Colon (tissue), 2 donors: ENCODE data around the gene HTATSF1.

Experiments used
- FAIRE-seq: peaks from 2 replicates; lab custom pipeline; 2012; peaks lifted over from hg19 to GRCh38; lab: Jason Lieb, UNC
- donor health status: control.
- donor health status: control.

Gene HTATSF1, protein sequence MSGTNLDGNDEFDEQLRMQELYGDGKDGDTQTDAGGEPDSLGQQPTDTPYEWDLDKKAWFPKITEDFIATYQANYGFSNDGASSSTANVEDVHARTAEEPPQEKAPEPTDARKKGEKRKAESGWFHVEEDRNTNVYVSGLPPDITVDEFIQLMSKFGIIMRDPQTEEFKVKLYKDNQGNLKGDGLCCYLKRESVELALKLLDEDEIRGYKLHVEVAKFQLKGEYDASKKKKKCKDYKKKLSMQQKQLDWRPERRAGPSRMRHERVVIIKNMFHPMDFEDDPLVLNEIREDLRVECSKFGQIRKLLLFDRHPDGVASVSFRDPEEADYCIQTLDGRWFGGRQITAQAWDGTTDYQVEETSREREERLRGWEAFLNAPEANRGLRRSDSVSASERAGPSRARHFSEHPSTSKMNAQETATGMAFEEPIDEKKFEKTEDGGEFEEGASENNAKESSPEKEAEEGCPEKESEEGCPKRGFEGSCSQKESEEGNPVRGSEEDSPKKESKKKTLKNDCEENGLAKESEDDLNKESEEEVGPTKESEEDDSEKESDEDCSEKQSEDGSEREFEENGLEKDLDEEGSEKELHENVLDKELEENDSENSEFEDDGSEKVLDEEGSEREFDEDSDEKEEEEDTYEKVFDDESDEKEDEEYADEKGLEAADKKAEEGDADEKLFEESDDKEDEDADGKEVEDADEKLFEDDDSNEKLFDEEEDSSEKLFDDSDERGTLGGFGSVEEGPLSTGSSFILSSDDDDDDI

DNA sequence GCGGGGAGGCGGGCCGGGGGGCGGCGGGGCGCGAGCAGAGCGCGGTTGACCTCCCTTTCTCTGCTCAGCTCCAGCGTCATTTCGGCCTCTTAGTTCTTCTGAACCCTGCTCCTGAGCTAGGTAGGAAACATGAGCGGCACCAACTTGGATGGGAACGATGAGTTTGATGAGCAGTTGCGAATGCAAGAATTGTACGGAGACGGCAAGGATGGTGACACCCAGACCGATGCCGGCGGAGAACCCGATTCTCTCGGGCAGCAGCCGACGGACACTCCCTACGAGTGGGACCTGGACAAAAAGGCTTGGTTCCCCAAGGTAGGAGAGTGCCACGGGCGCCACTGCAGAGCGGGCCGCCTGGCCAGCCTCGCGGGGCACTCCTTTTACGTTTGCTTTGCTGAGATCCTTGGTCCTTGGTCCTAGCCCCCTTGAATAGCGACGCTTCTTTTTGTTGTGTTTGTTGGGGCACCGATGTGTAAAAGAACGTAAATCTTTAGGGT, at the start of gene HTATSF1:
HTATSF1 (plus strand) TSS at position 37 of the 497 bp plus-strand sequence; CDS start at position 130, 93 bp downstream.
- FAIRE-seq: no peak

DNA sequence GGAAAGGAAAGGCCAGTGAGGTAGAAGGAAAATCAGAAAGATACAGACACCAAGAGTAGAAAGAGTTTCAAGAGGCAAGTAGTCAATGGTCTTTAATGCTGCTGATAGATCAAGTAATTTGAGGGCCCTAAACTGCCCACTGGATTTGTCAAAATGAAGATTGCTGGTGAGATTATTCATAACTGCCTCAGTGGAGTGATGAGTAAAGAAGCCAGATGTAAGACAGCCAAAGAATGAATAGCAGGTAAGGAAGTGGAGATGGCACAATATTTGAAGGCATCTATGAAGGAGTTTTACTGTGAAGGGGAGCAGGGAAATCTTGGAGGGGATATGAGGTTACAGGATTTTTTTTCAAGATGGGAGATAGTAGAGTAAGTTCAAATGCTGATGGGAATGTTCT, 49.4 kb upstream of the HTATSF1 start:
- FAIRE-seq: no peak

DNA sequence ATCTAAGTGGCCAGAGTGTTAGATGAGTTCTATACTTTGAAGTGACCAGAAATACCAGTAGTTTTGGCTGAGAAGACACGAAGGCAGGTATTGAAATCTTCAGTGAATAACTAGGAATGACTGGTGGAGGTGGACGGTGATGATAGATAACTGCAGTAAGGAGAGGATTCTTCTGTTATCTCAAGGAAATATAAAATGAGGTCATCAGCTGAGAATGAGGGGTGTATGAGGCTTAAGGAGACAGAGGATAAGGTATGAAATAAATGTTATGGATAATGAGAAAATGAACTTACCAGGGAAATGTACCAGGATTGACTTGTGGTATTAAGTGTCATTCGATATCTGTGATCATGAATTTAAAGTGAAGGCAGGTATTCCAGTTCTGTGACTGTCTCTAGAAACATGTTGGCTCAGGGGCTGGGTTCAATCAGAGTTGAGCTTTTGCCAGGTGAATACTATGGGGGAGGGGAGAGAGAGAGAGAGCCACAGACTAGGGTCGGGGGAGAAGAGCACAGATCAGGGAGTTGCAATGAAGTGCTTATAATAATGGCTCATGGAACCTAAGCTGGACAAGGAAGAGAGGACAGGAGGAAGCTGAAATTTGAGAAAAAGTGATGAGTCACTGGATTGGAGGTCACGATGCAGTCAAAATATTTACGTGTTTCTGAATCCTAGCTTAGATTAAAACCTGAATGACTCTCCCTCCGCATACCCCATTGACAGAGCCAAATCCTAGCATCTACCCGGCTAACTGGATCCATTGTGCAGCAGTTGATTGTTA, 47.2 kb upstream of the HTATSF1 start:
- no peak for FAIRE-seq

DNA sequence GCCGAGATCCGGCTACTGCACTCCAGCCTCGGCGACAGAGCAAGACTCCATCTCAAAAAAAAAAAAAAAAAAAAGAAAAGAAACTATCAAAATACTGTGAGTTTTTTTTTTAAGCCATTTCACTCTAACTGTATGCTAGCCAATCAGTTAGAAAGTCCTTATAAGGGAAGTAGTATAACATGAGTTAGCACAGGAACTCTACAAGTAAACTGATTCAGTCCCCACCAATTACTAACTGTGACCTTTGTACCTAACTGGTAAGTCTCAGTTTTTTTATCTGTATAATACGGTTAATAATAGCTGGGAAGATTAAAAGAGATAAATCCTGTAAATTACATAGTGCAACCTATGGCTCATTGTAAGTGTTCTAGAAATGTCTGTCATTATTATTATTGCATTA, 44.8 kb upstream of the HTATSF1 start:
- no peak for FAIRE-seq

DNA sequence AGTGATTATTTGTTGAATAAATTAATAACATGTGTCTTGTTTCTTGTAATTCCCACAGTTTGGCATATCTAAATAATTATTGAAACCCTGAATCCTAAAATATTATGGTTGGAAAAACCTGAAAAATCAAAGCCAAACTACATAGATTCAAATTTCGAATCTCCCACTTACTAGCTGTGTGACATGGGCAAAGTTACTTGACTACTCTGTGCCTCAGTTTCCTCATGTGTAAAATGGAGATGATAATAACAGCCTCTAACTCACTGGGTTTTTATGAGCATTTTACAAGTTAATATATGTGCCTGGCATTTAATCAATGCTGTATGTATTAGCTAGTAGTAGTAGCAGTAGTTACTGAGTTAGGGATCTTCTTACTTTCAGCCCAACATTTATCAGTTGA, 44.3 kb upstream of the HTATSF1 start:
- FAIRE-seq: no peak

DNA sequence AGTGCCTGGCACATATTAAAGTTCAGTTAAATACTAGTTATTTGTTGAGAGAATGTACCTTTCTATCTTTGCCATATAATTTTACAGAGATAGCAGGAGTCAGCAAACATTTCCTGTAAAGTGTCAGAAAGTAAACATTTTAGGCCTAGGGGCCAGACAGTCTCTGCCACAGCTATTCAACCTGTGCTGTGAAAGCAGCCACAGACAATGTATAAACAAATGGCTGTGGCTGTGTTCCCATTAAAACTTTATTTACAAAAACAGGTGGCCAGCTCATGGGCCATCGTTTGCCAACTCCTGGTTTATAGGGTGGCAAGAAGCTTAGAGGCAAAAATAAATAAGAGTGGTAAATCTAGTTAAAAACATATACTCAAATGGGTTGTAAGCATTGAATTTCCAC, 43.6 kb upstream of the HTATSF1 start:
- no peak for FAIRE-seq

DNA sequence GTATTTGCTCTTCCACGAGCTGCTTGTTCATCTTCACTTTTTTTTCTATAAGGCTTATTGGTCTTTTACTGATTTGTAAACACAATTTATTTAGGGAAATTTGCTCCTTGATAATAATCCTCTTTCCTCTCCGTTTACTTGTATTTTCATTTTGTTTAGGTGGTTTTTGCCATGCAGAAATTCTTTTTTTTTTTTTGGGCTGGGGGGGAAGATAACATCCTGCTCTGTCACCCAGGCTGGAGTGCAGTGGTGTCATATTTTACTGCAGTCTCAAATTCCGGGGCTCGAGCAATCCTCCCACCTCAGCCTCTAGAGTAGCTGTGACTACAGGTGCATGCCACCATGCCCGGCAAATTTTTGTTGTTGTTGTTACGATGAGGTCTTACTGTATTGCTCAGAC, 41.3 kb upstream of the HTATSF1 start:
- FAIRE-seq: no peak

DNA sequence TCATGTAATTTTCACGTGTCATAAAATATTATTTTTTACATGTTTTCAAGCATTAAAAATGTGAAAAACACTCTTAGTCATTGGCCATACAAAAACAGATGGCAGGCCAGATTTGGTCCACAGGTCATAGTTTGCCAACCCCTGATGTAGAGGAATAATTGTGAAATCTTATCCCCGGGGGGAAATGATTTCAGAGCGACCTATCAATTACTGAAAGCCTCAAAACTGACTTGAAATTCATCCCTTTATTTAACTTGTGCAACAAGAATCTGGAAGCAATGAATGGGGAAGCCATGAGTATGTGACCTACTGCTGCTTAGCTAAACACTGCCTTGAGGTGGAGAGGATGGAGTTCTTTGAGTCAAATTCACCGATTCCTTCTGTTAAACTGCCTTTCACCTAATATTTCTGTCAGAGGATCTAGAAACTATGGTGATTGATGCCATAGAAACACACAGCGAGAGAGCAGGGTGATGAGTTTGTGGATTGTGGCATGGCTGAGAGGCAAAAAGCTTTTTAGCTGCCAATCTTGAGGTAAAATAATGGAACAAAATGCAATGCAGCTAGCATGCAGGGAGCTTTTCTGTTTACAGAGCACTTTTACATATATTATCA, 40.0 kb upstream of the HTATSF1 start:
- FAIRE-seq: no peak

DNA sequence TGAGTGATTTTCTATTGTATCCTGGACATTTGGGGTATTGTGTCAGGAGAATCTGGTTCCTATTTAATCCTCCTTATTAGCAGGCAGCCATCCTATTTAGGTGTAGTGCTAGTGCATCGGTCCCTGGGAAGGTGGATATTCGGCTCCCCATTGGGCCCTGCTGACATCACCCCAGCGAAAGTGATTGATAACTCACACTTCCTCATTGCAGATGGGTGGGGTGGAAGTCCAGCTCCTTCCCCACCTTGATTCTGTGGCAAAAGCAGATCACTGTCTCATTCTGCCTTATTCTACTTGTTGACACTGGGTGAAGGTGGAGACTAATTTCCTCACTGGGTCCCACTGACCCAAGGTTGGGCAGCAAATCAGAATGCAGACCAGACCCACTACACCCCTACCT, 32.8 kb upstream of the HTATSF1 start:
- FAIRE-seq: no peak

DNA sequence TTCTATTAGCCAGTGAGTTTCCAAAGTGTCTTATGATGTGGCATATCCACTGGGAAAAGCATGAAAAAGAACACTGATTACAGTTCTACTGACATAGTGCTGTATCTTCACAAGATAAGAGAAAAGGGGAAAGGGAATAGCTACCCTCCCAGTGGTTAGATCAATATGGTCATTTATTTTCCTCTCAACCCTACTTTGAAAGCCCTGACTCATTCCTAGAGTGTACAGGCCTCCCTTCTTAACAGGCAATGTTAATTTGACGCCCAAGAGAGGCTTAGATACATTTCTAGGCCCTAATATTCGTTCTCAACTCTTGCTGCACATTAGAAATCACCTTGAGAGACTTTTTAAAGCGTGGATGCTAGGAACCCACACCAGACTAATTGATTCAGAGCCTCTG, 30.1 kb upstream of the HTATSF1 start:
- FAIRE-seq: no peak

DNA sequence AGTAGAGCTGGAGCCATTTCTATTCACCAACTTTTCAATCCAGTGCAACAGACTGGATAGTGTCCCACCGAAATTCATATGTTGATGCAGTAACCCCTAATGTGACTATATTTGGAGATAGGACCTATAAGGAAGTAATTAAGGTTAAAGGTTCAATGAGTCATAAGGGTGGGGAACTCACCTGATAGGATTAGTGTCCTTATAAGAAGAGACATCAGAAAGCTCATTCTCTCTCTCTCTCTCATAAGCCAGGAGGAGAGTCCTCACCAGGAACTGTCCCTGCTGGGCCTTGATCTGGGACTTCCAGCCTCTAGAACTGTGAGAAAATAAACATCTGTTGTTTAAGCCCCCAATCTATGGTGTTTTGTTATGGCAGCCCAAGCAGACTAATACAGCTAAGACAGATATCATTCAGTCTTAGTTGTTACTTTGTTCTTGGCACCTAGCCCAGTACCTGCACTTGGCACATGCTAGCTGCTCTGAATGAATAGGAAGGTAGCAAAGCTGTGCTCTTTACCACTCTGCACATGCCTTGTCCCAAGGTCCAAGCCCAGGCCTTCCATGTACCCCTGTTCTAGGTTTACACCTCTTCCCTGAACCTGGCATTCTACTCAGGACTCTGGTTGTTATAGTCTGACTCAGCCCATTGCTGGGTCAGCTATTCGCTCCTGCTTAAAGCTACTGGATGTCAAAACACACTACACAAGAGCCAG, 28.8 kb upstream of the HTATSF1 start:
- FAIRE-seq: no peak

DNA sequence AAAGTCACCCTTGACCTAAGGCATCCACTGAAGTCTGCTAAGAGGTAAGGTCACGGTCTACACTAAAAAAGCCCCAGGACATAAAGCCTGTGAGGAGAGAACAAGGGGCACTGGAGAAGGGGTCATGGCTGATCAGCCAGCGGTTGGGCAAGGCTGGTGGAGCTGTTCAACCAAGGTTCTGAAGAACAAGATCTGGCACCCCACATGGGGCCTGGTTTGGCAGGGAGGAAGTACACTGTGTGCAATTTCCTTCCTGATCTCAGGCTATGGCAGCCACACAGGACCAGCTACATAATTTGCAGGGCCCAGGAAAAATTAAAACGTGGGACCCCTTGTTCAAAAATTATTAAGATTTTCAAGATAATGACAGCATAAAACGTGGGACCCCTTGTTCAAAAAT, 23.7 kb upstream of the HTATSF1 start:
- FAIRE-seq: no peak

DNA sequence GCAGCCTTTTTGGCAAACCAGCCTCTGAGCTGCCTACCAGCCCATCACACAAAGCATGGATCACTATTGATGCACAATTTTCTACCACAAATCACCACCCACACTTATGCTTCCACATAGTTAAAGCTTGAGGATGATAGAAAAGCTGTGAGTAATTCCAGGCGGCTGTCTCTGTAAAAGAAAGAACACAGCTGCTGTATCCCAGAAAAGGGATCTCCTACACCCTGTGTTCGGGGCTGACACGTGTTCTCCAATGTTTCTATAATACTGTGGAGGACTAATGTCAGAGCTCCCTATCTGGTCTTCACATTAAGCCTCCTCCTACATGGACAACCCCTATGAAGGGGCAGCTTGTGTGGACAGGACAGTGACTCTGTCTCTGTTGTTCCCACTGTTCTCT, 22.2 kb upstream of the HTATSF1 start:
- FAIRE-seq: no peak

DNA sequence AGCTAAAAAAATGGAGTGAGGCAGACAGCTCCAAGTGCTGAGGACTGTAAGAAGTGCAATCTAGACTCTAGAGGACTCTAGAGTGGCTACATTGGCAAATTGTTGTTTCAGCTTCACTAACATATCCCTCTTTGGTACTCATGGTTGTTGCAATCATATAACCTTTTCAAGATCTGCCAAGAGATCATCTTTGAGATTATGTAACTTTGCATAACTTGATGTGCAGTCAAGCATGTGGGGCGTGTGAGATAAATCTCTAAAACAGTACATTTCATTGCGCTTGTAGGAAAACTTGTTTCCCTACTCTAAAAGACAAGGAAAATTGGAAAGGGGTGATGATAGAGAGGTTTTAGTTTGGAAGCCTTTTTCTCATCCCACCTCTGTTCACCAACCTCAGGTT, 20.9 kb upstream of the HTATSF1 start:
- FAIRE-seq: no peak

DNA sequence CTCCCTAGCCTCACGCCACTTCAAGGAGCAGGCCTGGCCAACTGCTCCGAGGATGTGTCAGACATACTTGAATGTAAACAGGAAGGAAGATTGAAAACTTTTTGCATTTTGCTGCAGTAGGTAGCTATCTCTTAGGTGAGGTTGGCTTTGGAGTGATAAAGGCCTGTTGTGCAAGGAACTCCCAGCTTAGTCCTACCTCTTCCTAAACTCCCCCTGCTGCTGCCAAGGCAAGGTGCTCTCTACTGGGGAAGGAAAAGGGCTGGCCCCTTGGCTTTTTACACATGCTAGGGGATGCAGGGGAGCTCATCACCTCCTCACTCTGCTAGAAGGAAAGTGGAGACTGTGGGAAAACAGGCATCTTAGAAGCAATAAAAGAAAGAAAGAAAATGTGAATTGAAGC, 20.4 kb upstream of the HTATSF1 start:
- no peak for FAIRE-seq

DNA sequence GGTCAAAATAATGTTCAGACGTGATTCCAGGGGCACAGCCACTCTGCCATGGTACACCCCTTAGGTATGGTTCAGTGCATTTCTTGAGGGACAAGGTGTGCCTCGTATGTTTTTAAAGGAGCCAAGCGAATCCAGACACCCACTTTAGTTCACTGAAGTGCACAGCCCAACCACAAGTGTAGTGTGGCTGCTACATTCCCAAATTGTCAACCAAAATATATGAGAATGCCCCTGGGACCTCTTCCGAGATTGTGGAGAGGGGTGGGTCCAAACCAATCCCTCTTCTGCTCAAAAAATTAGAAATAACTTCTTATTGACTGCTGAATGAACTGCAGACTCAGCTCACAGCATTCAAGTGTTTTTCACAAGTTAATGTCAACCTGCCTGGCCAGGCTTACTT, 17.0 kb upstream of the HTATSF1 start:
- no peak for FAIRE-seq

DNA sequence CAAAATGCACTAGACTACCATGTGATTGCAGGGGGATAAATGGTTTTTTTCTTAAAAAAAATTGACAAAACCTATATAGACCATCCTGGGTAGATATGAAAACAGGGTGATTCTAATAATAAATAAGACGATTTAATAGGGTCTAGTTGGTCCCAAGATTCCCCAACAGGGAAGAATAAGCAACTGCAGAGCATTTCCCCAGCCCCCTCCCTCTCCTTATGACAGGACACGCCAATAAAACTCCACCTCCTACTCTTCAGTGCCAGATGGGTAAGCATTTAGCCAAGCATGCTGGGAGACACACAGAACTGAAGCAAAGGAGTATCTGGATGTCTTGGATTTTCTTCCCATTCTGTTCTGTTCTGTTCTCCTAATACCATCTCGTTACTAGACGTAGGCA, 9.7 kb upstream of the HTATSF1 start, which contains the start of gene BRS3:
BRS3 (plus strand) TSS at position 301 of the 400 bp plus-strand sequence. CDS start 168 bp downstream, outside the sequence.
- FAIRE-seq: no peak

DNA sequence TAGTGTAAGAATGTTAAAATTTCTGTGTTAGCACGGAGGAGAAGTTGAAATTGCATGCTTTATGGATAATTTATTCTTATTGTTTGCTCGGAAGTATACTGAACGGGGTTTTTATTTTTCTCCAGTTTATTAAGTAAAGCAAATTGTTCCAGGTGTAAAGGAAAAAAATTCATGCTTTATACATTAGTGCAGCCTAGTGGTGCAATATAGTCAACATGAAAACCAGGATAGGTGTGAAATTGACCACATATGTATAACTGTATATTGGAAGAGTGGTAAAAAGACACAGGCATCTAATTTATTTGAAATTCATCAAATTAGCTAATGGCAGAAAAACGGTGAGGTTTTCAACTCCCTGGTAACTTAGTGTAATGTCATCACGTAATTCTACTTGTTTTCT, 8.7 kb upstream of the HTATSF1 start:
- FAIRE-seq: no peak

DNA sequence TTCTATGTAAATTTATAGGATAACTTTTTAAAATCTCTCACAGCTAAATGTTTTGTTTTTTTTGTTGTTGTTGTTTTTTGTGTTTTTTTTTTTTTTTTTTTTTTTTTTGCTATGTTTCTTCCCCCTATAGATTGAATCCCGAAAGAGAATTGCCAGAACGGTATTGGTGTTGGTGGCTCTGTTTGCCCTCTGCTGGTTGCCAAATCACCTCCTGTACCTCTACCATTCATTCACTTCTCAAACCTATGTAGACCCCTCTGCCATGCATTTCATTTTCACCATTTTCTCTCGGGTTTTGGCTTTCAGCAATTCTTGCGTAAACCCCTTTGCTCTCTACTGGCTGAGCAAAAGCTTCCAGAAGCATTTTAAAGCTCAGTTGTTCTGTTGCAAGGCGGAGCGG, 5.6 kb upstream of the HTATSF1 start:
- FAIRE-seq: no peak

DNA sequence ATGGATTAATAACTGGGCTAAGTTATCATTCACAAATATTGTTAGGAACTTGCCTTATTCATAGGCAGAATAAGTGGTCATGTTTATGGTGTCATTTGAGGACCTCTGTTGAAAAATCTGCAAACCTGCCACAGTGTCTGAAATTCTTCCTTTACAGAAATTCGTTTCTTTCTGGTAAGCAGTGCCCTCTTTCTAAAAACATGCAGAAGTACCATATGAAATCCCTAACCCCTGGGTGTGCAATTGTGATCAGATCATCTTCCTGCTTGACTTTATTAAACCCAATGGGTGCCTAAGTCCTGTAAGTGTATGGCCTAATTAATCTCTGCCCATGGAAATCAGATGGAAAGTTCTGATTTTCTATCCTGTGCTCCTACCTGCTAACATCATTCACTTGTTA, 4.4 kb upstream of the HTATSF1 start:
- FAIRE-seq: no peak

DNA sequence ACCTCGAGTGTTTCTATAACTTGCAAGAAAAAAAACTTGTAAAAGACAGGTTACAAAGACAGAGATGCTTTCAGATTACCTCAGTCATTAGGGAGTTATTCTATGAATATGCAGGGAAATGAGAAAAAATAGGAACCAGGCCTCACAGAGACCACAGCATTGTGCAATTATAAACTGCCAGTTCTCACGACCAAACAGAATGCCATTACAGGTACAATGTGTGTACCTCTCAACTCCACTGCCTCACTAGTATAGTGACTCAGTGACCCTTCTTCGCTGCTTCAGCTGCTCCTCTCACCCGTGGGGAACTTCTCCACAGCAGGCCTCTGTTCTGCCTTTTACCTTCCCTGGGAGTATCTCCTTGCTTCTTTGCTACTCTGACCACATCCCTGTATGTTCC, 2.3 kb upstream of the HTATSF1 start:
- FAIRE-seq: no peak
